GM18907 (cell line): ENCODE results near the gene DMRT3.
A peak's percentile ranks its signal among the peaks of the same experiment; 100 is the strongest.
"Not testable (repeated sequence)": the region's sequence is repeated elsewhere in the genome, so short reads cannot be mapped to it uniquely, and the experiment has no call there.

Experiments
- ATAC-seq: cut with Tn5 transposase; IDR thresholded peaks from one replicate; pipeline ENCODE4 v1.9.1; 2021; ENCODE audit warnings: mild to moderate bottlenecking, moderate library complexity; ENCODE audit not compliant: unreplicated experiment

Gene DMRT3

DNA sequence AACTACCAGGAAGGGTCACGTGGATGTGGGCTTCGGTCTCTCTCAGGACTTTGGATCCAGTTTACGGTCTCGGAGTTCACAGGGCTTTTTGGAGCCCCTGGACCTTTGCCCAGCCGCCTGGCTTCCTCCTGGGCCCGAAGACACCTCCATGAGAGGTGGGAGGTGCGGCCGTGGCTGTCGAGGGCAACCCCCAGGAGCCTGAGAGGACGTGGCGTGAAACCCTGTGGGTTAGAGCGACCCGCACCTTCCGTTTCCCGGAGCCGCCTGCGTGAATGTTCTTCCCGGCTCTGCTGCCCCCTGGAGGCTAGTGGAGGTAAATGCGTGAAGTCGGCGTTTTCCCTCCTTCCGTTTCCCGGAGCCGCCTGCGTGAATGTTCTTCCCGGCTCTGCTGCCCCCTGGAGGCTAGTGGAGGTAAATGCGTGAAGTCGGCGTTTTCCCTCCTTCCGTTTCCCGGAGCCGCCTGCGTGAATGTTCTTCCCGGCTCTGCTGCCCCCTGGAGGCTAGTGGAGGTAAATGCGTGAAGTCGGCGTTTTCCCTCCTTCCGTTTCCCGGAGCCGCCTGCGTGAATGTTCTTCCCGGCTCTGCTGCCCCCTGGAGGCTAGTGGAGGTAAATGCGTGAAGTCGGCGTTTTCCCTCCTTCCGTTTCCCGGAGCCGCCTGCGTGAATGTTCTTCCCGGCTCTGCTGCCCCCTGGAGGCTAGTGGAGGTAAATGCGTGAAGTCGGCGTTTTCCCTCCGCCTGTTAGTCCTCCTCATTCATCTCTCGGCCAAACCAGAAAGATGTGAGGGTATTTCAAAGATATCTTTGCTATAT, 22.1 kb downstream of the DMRT3 start:
- not testable (repeated sequence) for ATAC-seq

DNA sequence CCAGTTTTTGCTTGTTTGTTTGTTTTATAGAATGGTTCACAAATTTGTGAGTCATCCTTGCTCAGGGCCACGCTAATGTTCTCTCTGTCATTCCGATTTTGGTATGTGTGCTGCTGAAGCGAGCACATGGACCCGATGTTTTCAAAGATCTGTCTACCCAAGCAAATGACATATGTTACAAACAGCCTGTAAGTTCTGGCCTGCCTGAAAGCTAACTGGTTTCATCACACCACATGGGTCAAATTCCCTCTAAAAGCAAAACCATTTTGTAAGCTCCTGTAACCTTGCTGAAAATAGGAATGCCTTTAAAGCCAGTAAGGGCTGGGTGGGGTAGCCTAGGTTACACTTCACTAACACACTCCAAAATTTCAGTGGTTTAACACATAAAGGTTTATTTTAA, 25.4 kb downstream of the DMRT3 start:
- ATAC-seq = no peak

DNA sequence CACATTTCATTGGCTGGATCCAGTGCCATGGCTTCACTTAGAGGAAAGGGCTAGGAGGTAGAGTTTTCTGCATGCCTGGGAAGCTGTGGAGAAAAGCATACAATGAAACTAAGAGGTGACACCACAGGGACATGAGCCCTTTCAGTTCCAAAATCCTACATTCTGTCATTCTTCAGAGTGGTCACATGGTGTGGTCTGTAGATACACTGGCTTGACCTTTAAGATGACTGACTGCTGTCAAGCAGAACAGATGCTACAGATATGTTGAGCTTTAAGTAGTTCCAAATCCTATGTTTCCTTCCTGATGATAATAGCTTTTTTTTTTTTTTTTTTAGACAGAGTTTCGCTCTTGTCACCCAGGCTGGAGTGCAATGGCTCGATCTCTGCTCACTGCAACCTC, 26.2 kb downstream of the DMRT3 start:
- no peak for ATAC-seq

DNA sequence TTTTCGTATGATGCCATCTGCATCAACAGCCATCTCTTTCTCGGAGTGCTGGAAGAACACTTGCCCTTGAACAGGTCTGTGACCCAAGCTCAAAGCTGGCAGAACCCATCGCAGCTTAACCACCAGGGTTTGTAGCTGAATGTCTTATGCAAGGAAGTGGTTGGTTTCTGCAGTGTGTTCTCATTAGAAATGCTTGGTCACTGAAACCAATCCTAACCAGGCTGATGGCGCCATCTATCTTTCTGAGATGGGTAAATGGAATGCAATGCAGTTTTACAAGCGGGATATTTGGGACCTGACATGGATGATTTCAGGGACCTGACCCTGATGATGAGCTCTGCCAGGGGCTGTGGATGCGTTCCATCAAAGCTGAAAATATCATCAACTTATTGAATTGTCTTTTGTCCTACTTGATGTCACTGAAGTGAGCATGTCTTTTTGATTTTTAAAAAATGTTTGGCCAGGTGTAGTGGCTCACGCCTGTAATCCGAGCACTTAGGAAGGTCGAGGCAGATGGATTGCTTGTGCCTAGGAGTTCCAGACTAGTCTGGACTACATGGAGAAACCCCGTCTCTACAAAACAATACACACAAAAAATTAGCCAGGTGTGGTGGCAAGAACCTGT, 28.7 kb downstream of the DMRT3 start:
- peak; percentile 63 for ATAC-seq

DNA sequence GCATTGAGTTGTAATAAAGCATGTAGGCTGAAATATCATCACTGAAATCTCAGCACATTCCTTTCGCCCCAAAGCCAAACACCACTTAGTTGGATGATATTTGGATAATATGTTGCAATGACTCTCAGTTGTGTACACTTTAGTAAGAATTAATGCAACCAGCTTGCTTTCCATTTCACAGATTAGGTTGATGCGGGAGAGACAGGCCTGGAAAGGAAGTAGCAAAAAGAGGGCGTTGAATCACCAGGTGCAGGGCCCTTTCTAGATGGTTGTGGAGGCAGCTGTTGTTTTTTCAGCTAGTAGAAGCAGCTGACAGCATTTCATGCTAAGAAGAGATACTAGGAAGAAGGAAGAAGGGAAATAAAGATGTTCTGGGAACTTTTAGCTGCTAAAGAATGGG, 30.9 kb downstream of the DMRT3 start:
- ATAC-seq = no peak

DNA sequence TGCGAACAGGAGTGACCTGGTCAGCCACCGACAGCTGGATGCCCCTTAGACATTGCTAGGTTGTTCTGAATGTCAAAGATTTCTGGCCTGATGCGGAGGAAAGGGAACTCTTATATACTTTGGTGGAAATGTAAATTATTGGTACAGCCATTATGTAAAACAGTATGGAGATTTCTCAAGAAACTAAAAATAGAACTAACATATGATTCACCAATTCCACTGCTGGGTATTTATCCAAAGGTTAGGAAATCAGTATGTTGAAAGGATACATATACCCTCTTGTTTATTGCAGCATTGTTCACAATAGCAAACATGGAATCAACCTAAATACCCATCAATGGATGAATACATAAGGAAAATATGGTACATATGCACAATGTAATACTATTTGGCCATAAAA, 31.8 kb downstream of the DMRT3 start:
- no peak for ATAC-seq

DNA sequence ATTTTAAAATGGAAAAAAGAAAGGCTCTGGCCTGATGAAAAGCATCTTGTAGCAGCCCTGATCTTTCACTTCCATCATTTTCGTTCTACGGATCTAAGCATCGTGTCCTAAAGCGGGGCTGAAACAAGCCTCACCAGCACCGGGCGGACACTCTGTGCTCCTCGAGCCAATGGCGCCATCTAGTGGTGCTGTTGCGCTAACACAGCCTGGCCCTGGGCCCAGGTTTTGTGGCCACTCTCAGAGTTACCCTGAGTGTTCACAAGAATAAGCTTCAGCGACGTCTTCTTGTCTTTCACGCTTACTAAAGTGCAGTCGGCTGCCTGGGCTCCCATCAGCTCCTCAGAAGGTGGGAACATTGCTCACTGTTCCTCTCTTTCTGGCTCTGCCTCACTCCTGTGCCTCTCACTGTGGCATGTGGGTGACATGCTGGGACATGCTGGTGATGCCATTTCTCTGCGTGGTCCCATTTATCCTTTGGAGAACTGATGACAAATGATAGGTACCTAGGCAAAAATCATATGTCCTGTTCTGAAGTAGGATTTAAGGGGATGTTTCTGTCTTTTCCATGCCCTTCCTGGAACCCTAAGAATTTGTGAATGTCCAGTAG, 32.7 kb downstream of the DMRT3 start:
- peak; percentile 97 for ATAC-seq

DNA sequence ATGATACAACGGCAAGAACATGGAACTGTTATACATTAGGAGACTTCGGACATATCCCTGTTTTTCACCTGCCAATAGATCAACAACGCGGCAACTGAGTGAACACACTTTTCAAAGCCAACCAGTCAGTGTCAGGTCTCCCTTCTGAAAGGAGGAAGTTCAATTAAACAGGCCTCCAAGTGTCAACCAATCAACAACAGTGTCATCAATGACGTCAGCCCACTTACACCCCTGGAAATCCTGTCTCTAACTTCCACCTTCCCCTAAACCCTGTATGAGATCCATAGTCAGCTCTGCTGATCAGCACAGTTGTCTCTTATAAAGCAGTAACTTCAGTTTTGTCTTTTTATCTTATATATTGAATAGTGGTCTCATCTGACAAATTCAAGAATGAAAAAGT, 36.6 kb downstream of the DMRT3 start:
- ATAC-seq = no peak

DNA sequence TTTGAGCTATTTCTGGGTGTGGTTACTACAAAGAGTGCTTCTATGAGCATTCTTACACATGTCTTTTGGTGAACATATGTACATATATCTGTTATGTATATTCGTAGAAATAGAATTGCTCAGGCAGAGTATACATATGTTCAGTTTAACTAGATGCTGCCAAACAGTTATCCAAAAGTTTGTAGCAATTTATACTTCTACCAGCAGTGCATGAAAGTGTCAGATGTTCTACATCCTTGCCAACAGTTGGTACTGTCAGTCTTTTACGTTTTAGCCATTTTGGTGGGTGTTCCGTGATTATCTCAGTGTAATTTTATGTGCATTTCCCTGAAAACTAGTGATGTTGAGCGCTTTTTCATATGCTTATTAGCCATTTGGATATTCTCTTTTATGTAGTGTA, 37.8 kb downstream of the DMRT3 start:
- no peak for ATAC-seq

DNA sequence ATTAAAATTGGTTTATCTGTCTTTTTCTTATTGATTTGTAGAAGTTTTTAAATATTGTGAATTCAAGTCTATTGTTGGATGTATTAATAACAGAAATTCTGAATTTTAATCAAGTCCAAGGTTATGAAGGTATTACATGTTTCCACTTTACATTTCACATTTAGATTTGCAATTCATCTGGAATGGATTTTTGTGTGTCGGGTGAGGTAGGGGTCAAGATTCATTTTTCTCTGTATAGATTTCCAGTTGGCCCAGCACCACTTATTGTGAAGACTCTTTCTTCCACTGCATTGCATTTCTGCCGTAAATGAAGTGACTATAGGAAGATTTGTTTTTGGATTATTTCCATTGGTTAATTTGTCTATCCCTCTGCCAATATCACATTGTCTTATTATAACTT, 38.2 kb downstream of the DMRT3 start:
- ATAC-seq = no peak

DNA sequence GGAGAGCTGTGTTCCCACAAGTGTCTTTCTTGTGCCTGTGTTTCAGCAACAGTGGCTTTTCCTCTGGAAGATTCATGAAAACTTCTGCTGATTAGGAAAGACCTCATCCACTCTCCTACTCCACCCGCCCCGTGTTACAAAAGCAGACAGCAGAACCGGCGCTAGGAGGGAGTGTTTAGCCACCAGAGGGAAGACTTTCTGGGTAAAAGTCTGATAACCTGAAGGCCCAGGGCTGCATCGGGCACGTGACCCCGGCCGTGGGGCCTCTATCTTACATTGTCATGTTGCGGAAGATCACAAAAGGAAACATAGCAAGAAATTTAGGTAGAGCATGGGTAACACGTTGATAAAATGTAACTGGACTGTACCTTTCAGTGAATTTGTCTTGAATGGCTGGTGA, 41.7 kb downstream of the DMRT3 start:
- ATAC-seq = no peak

DNA sequence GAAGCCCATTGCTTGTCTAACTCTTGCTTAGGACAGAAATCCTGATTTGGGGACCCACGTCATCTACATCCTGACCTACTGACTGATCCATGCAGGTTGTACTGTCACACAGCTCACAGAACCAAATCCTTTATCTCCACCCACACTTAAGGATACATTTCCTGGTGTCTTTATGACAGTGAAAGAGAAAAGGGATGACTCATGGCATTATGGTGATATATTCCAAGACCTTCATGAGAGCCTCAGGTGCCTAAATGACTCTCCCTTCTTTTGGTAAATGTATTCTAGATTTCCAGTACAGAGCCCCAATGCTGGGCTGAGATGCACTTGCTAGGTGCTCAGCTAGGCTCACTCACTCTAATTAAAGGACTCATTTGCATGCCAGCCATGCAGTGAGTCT, 47.7 kb downstream of the DMRT3 start:
- no peak for ATAC-seq

DNA sequence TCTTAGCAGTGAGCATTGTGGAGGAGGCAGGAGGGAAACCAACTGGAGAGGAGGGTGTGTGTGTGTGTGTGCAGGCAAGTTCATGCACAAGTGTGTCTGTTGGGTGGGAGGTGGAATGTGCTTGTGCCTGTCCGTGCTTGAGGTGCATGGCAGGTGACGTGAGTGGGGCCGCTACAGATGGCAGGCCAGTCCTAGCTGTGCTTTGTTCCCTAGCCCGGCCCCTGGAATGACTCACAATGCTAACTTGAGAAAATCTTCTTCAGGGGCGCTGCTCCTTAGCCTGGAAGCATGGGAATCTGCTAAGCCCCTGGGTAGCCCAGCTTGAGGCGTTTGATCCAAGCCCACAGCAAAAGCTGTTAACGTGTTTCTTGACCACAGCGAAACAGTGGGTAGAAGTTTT, 48.7 kb downstream of the DMRT3 start:
- no peak for ATAC-seq

DNA sequence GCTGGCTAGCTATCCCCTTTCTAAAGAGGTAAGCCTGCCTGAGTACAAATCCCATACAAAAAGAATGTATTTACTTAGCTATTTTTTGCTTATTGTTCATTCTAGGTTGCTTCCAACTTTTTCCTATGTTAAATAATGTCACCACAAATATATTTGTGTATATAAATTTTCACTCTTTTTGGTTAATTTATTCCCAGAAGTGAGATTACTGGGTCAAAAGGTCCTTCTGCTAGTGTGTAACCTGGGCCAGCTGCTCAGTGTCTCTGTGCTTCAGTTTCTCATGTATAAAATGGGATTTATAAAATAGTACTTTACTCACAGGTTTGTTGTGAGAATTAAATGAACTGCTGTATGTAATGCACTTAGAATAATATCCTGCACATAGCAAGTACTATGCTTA, 49.8 kb downstream of the DMRT3 start:
- no peak for ATAC-seq

DNA sequence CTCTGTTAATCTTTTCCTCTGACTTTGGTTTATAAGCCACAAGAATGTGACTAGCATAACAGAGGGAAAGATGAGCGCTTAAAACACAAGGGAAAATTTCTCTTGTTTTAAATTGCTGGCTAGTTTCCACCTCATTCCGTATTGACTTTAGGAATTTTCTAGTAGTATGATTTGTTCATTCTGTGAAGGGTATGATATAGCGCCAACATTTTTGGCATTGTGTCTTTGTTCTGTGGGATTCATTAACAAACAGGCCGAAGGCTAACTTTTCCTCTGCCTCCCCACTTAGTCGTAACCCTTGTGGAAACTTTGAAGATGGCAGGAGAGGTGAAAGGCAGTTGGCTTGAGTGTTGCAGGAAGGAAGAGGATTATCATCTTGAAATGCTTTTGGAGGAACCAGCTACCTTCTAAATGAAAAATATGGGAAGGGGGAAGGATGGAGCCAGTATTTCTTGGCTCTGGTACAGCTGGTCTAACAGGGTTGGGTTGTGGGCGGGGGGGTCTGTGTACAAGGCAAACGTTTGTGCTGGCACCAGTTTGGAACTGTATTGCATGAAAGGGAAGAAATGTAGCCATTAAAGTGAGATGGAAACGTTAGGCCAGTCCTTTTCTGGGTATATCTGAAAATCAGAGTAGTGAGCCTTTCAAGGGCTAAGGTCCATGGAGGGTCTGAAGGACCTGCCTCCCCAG, 52.2 kb downstream of the DMRT3 start:
- ATAC-seq = no peak

DNA sequence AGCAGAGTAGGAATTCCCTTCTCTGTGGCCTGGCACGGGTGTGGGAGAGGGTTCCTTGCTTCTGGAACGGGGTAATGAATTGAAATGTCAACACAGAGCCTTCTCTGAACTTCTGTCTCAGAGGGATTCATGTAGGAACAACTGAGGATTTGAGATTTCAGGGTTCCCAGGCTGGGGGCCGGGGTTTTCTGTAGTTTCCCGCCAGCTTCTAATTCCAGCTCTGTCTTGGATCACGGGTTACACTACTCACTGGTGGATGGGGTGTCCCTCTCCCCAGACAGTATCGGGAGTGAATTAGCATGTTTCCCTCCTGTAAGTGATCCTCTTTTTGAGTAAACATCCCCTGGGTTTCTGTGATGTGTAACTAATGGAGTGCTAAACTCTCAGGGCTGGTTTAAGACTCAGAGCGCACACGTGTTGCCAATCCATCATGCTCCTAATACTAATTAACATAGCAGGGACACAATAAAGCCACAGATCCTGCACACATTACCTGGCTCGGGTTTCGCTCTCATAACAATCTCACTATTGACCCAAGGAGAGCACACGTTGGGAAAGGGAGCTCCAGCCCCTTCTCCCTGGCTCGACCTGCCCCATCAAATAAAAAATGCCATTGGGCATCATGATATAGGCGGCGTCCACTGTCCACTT, 55.6 kb downstream of the DMRT3 start:
- no peak for ATAC-seq

DNA sequence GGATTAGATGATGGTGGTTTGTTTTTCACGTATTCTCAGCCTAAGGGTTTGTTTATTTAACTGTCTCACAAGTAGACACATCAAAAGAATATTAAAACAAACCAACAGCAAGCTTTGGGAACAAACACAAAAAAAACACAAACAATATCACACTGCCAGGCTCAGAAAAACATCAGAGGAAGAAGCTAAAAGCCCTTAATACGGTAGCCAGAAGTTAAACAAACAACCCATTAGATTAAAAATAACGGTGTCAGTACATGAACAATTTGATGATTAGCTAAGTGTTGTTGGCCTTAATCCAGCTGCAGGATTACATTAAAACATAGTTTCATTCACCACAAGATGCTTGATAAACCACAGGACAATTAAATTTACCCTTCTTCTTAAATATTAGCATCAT, 57.8 kb downstream of the DMRT3 start:
- ATAC-seq = no peak

DNA sequence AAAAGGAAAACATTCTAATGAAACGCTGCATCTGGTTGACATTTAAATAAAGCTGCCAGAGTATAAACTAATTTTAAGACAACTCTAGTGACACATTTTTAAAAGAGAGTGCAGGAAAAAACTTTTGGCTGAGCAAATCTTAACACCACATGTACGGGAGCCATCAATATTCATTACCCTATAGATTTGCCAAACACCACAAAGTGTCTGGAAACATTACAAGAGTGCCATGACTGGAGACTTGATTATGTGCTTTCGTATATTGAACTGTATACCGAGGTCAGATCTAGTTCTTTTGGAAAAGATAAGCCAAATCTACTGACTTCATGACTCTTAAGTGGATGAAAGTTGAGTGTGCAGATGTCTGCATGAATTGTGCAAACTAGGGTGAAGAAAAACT, 63.1 kb downstream of the DMRT3 start:
- no peak for ATAC-seq
